Thymus (tissue), 11 donors: ENCODE data around the gene SSUH2. TPM values are rescaled to one million over a fixed set of nuclear protein-coding genes. Genes with fewer than 3 reads are reported as not detected.

ENCODE experiments used
- DNase-seq, 9 donors: peaks; one replicate each; pipeline ENCODE4 v3.0.0-alpha.2; 2013; ENCODE audit warnings: low spot score in 9 of 9, low read depth in 6 of 9, missing footprints in 1 of 9
- H3K27ac ChIP-seq, 2 donors: one replicate each; pipeline ENCODE4 v1.5.1; 2013; ENCODE audit warnings: control low read depth in 1 of 2, low read depth in 1 of 2, low read length in 1 of 2, mild to moderate bottlenecking in 1 of 2, moderate library complexity in 1 of 2
- H3K27me3 ChIP-seq, 2 donors: one replicate each; pipeline ENCODE4 v1.5.1; 2013; ENCODE audit warnings: low read length in 1 of 2; ENCODE audit not compliant: control insufficient read depth in 2 of 2, insufficient read depth in 1 of 2
- H3K36me3 ChIP-seq, 2 donors: one replicate each; pipeline ENCODE4 v1.5.1; 2013; ENCODE audit warnings: low read length in 1 of 2, mild to moderate bottlenecking in 1 of 2, moderate library complexity in 1 of 2; ENCODE audit not compliant: control insufficient read depth in 2 of 2, insufficient read depth in 2 of 2
- H3K4me1 ChIP-seq, 2 donors: one replicate each; pipeline ENCODE4 v1.5.1; 2013; ENCODE audit warnings: low read length in 2 of 2; ENCODE audit not compliant: control insufficient read depth in 2 of 2, insufficient read depth in 2 of 2
- H3K4me3 ChIP-seq, 2 donors: one replicate each; pipeline ENCODE4 v1.5.1; 2013; ENCODE audit warnings: low read length in 2 of 2, control low read depth in 1 of 2, mild to moderate bottlenecking in 1 of 2
- H3K9me3 ChIP-seq, 2 donors: one replicate each; pipeline ENCODE4 v1.5.1; 2013; ENCODE audit warnings: low read length in 1 of 2, mild to moderate bottlenecking in 1 of 2; ENCODE audit not compliant: control insufficient read depth in 2 of 2, insufficient read depth in 1 of 2
- WGBS: extraction: QIAGEN DNeasy Blood & Tissue Kit; methylation state at CpG from one replicate; pipeline ENCODE4 v1.1.7; 2013; 5-methylcytosine and 5-hydroxymethylcytosine counted together
- polyA plus RNA-seq: library from polyadenylated mRNA; stranded (reverse); fragments of 200-250 nt; gene quantifications from one replicate; pipeline ENCODE4 v1.2.3, GENCODE V29; 2013
- total RNA-seq: library from RNA; stranded (reverse); fragments of 120-200 nt; gene quantifications from one replicate; pipeline ENCODE4 v1.2.4, GENCODE V29; 2013
- donor health status: healthy.

The SSUH2 gene
- total and polyA plus RNA-seq, 2 donors, result 0.47 to 1.0 TPM

GRCh38 chr3:8607234-8608040 lies 37.2 kb downstream of the SSUH2 start:
- Histone ChIP-seq H3K27ac (no peak overlapping the region), H3K9me3 (no peaks in the 10 kb centered on the region), H3K36me3 (no peaks in the 10 kb centered on the region), H3K27me3 (no peaks in the 10 kb centered on the region), H3K4me3 (no peak overlapping the region), H3K4me1 (peaks cover 0 to 3% of the 10 kb centered on the region in 2 donors)
- WGBS, result 87% methylated on average over 7 of the region's 7 CpGs
- peak in 1 of 9 donors; percentile 20 for DNase-seq

DNA sequence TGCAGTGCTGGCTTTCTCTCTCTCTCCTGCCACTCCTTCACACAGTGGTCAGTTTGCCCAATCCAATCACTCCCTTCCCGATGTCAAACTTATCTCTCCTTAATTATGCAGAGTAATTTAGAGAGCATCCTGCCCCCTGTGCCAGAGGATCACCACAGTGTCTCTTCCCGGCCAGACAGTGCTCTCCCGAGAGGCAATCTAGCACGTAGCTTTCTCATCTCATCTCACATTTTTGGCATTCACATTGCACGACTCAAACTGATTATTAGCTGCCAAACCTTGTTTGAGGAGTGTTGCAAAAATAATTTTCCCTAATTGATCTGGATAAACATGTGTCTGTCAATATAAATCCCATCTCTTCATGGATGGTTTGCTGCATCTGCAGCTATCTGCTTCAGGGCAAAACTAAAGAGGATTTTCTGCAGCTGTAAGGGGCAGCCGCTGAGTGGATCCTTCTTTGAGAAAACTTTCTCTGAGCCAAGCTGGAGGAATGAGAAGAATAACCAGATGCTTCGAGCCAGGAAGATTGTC lies 37.8 kb downstream of the SSUH2 start:
- no peak for DNase-seq
- Histone ChIP-seq H3K27me3 (no peaks in the 10 kb centered on the region), H3K4me1 (peaks cover 0 to 3% of the 10 kb centered on the region in 2 donors), H3K9me3 (no peaks in the 10 kb centered on the region), H3K36me3 (no peaks in the 10 kb centered on the region), H3K27ac (no peak overlapping the region), H3K4me3 (no peak overlapping the region)
- 92% methylated on average over 7 of the region's 7 CpGs for WGBS

GRCh38 chr3:8604988-8605387 lies 39.6 kb downstream of the SSUH2 start:
- H3K4me3 ChIP-seq, result no peak overlapping the region
- H3K4me1 ChIP-seq, result peaks cover 0 to 3% of the 10 kb centered on the region in 2 donors
- 91% methylated on average over 3 of the region's 3 CpGs for WGBS
- H3K9me3 ChIP-seq, result no peaks in the 10 kb centered on the region
- no peak overlapping the region for H3K27ac ChIP-seq
- no peak for DNase-seq
- no peaks in the 10 kb centered on the region for H3K27me3 ChIP-seq
- no peaks in the 10 kb centered on the region for H3K36me3 ChIP-seq

DNA sequence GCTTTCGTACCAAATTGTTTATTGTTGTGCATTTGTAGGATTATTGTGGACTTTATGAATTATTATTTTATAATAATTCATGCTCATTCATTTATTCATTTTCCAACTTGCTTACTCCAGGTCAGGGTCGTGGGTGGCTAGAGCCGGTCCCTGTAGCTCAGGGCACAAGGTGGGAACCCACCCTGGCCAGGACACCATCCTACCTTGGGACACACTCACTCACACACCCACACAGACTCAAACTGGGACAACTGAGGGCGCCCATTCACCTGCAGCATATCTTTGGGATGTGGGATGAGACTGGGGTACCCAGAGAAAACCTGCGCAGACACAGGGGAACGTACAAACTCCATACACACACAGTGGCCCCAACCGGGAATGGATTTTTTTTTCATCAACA lies 40.6 kb downstream of the SSUH2 start:
- 96% methylated on average over 7 of the region's 7 CpGs for WGBS
- no peak overlapping the region for H3K4me3 ChIP-seq
- H3K4me1 ChIP-seq, result peaks cover 0 to 3% of the 10 kb centered on the region in 2 donors
- H3K9me3 ChIP-seq, result no peaks in the 10 kb centered on the region
- no peaks in the 10 kb centered on the region for H3K27me3 ChIP-seq
- no peak for DNase-seq
- no peaks in the 10 kb centered on the region for H3K36me3 ChIP-seq
- no peak overlapping the region for H3K27ac ChIP-seq

DNA sequence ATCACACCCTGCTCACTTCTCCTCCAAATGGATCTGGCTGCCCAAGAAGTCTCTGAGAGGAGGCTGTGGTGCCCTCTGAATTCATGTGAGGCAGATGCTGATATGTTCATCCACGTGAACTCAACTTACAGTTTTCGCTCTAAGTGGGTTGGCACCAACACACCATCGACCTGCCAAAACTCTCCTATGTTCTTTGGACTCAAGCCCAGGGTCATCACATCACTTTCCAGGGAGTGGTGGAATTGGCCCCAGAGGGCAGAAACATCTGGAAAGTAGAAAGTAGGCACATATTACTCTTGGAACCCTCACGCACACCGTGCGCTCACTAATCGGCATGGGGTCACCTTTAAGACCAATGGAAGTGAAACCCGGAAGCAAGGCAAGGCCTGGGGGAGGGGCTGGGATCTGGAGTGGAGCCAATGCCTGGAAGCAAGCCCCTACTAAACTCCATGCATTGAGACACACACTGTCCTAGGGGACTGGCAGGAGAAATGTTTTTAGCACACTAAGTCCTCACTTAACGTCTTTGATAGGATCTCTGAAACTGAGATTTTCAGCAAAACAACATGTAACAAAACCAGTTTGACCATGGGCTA lies 41.4 kb downstream of the SSUH2 start:
- Histone ChIP-seq H3K4me3 (no peak overlapping the region), H3K9me3 (no peaks in the 10 kb centered on the region)
- 95% methylated on average over 9 of the region's 9 CpGs for WGBS

GRCh38 chr3:8600457-8600856 lies 44.1 kb downstream of the SSUH2 start:
- no peaks in the 10 kb centered on the region for H3K9me3 ChIP-seq
- no peak overlapping the region for H3K27ac ChIP-seq
- H3K4me1 ChIP-seq, result no peaks in the 10 kb centered on the region
- no peaks in the 10 kb centered on the region for H3K36me3 ChIP-seq
- no peak for DNase-seq
- H3K27me3 ChIP-seq, result no peaks in the 10 kb centered on the region
- H3K4me3 ChIP-seq, result no peak overlapping the region

More for the DNA sequence above, 41.4 kb downstream of the SSUH2 start:
- H3K4me1 ChIP-seq, result peaks cover 0 to 3% of the 10 kb centered on the region in 2 donors
- no peak for DNase-seq
- no peaks in the 10 kb centered on the region for H3K36me3 ChIP-seq
- H3K27me3 ChIP-seq, result no peaks in the 10 kb centered on the region
- no peak overlapping the region for H3K27ac ChIP-seq

GRCh38 chr3:8599146-8599545 lies 45.5 kb downstream of the SSUH2 start:
- DNase-seq, result no peak
- Histone ChIP-seq H3K4me1 (peaks cover 0 to 4% of the 10 kb centered on the region in 2 donors), H3K27me3 (no peaks in the 10 kb centered on the region), H3K27ac (no peak overlapping the region), H3K4me3 (no peak overlapping the region), H3K9me3 (no peaks in the 10 kb centered on the region), H3K36me3 (no peaks in the 10 kb centered on the region)
- WGBS, result 85% methylated on average over 3 of the region's 3 CpGs

GRCh38 chr3:8597219-8597853 lies 47.3 kb downstream of the SSUH2 start:
- WGBS, result 93% methylated on average over 7 of the region's 7 CpGs
- Histone ChIP-seq H3K4me1 (peaks cover 0 to 16% of the 10 kb centered on the region in 2 donors), H3K27me3 (no peaks in the 10 kb centered on the region), H3K9me3 (peaks cover 0 to 6% of the 10 kb centered on the region in 2 donors), H3K36me3 (no peaks in the 10 kb centered on the region), H3K27ac (no peak overlapping the region), H3K4me3 (no peak overlapping the region)
- DNase-seq, result no peak
